ENCODE data around the gene PARVG. TPM values are rescaled to one million over a fixed set of nuclear protein-coding genes. Genes with fewer than 3 reads are reported as not detected.

PARVG gene
- total and polyA plus RNA-seq, 2 of the 13 experiments (the other 11 are each of a cell fraction or from before 2014, with no cell fraction given): not detected

- no peak for TF ChIP-seq TFDP2 (CRISPR knock-in tag; IDR thresholded peaks at IDR 0.05)
- no peak for TF ChIP-seq ADNP (CRISPR knock-in tag; IDR thresholded peaks at IDR 0.05)
- TF ChIP-seq ZNF264 (CRISPR knock-in tag; IDR thresholded peaks at IDR 0.05): no peak
- no peak for TF ChIP-seq NBN (conservative IDR thresholded peaks at IDR 0.05)
- no peak for TF ChIP-seq FOSL2 (CRISPR knock-in tag; IDR thresholded peaks at IDR 0.05)
- no peak for TF ChIP-seq TP53 (CRISPR knock-in tag; conservative IDR thresholded peaks at IDR 0.05)
- no peak for TF ChIP-seq SRY (CRISPR knock-in tag; IDR thresholded peaks at IDR 0.05)
- TF ChIP-seq ATF7 (IDR thresholded peaks at IDR 0.05): no peak
- no peak for TF ChIP-seq ATF7 (CRISPR knock-in tag; IDR thresholded peaks at IDR 0.05)
- no peak for TF ChIP-seq ZHX2 (IDR thresholded peaks at IDR 0.05; ENCODE audit: low read depth)
- no peak for TF ChIP-seq ZHX2 (CRISPR knock-in tag; IDR thresholded peaks at IDR 0.05; ENCODE audit: borderline replicate concordance)
These were observed 37.3 kb downstream of the PARVG start (continued) for GRCh38 chr22:44218071-44218470.
